B cell (primary cell): ENCODE measurements around the gene THOP1. TPM values are rescaled to one million over a fixed set of nuclear protein-coding genes. Genes with fewer than 3 reads are reported as not detected.

Experiments used
- ATAC-seq: fragments of 200-7000 bp; cut with Tn5 transposase; one replicate; pipeline ENCODE4 v1.10.0; 2021; ENCODE audit warnings: low read depth, mild to moderate bottlenecking, moderate number of reproducible peaks, moderate library complexity
- CTCF ChIA-PET: fragments of 350-600 bp; sonication (Branson Sonifier 250); formaldehyde crosslinking; loops from one replicate; lab custom pipeline; 2021; ENCODE audit warnings: antibody characterized with exemption, inconsistent platforms; lab: Charles Lee
- POLR2A ChIA-PET: fragments of 350-600 bp; sonication (Branson Sonifier 250); formaldehyde crosslinking; loops from one replicate; lab custom pipeline; 2021; ENCODE audit warnings: antibody characterized with exemption; lab: Charles Lee
- DNase-seq: peaks from one replicate; pipeline ENCODE4 v3.0.0; 2013
- H2AFZ ChIP-seq: 2 replicates; pipeline ENCODE4 v1.6.1; 2012; ENCODE audit warnings: mild to moderate bottlenecking, low read depth, low read length; ENCODE audit not compliant: insufficient read depth, poor library complexity, severe bottlenecking
- H3K27ac ChIP-seq, 2 donors: 1 replicate in 1 of 2; 2 replicates in 1 of 2; pipeline ENCODE4 v1.5.1; 2012 to 2013; ENCODE audit warnings: low read length in 2 of 2, mild to moderate bottlenecking in 2 of 2, moderate library complexity in 1 of 2
- H3K27me3 ChIP-seq, 4 experiments: fragments of 200-600 bp in 1 of 4; sonication (generic) in 1 of 4; replicated peaks in 1 of 4; 1 replicate in 2 of 4; 2 replicates in 2 of 4; pipeline versions ENCODE4 v1.6.1 to v1.7.0; 2013 to 2016; ENCODE audit warnings: low read length in 3 of 4, mild to moderate bottlenecking in 2 of 4, mixed read lengths in 1 of 4, moderate library complexity in 1 of 4; ENCODE audit not compliant: insufficient read depth in 4 of 4, control insufficient read depth in 3 of 4; ENCODE audit errors: control extremely low read depth in 1 of 4
- H3K36me3 ChIP-seq, 2 experiments: replicated peaks in 1 of 2; 1 replicate in 1 of 2; 2 replicates in 1 of 2; pipeline versions ENCODE4 v1.6.1 to v1.7.1; 2013; ENCODE audit warnings: low read length in 1 of 2; ENCODE audit not compliant: insufficient read depth in 2 of 2, control insufficient read depth in 1 of 2; ENCODE audit errors: control extremely low read depth in 1 of 2, extremely low read depth in 1 of 2
- H3K4me1 ChIP-seq, 2 donors: fragments of 200-600 bp in 1 of 2; sonication (generic) in 1 of 2; 1 replicate in 1 of 2; 2 replicates in 1 of 2; pipeline versions ENCODE4 v1.5.1 to v1.6.1; 2013 to 2017; ENCODE audit warnings: low read length in 2 of 2; ENCODE audit not compliant: control insufficient read depth in 2 of 2, insufficient read depth in 2 of 2
- H3K4me2 ChIP-seq: replicated peaks from 2 replicates; pipeline ENCODE3; 2012; ENCODE audit warnings: mild to moderate bottlenecking, low read depth, low read length; ENCODE audit not compliant: poor library complexity, severe bottlenecking
- H3K4me3 ChIP-seq, 5 experiments: fragments of 200-600 bp in 1 of 5; sonication (generic) in 1 of 5; 1 replicate in 3 of 5; 2 replicates in 2 of 5; pipeline versions ENCODE4 v1.5.1 to v1.7.0; 2011 to 2016; ENCODE audit warnings: low read length in 4 of 5, mild to moderate bottlenecking in 4 of 5, low read depth in 2 of 5, control low read depth in 1 of 5, moderate library complexity in 1 of 5; ENCODE audit not compliant: insufficient read depth in 1 of 5; ENCODE audit errors: control extremely low read depth in 1 of 5, extremely low read depth in 1 of 5
- H3K79me2 ChIP-seq: fragments of 200-600 bp; sonication (generic); one replicate; pipeline ENCODE4 v1.6.0; 2016; ENCODE audit warnings: low read length; ENCODE audit not compliant: control insufficient read depth, insufficient read depth
- H3K9ac ChIP-seq: fragments of 200-600 bp; sonication (generic); 2 replicates; pipeline ENCODE4 v1.6.1; 2017; ENCODE audit warnings: mild to moderate bottlenecking, low read length, moderate library complexity
- H3K9me3 ChIP-seq, 3 donors: one replicate each; pipeline versions ENCODE4 v1.6.1 to v1.7.1; 2013; ENCODE audit warnings: low read length in 2 of 3; ENCODE audit not compliant: control insufficient read depth in 2 of 3, insufficient read depth in 1 of 3; ENCODE audit errors: control extremely low read depth in 1 of 3
- H4K20me1 ChIP-seq: 2 replicates; pipeline ENCODE4 v1.6.0; 2012; ENCODE audit warnings: mild to moderate bottlenecking, low read length; ENCODE audit not compliant: insufficient read depth, control insufficient read depth, poor library complexity, severe bottlenecking
- H3K27ac Mint-ChIP-seq: one replicate; pipeline ENCODE4 v1.8.0; 2021; ENCODE audit warnings: mixed read lengths
- H3K27me3 Mint-ChIP-seq: one replicate; pipeline ENCODE4 v1.8.0; 2021; ENCODE audit warnings: mixed read lengths
- H3K4me1 Mint-ChIP-seq: one replicate; pipeline ENCODE4 v1.8.0; 2021; ENCODE audit warnings: mixed read lengths
- H3K4me3 Mint-ChIP-seq: one replicate; pipeline ENCODE4 v1.8.0; 2021; ENCODE audit warnings: mixed read lengths
- H3K9me3 Mint-ChIP-seq: one replicate; pipeline ENCODE4 v1.8.0; 2022; ENCODE audit warnings: mixed read lengths; ENCODE audit not compliant: insufficient read depth
- CTCF ChIP-seq: fragments of 200-600 bp; IDR thresholded peaks from one replicate; pipeline ENCODE4 v1.8.0; 2022; ENCODE audit warnings: antibody characterized with exemption, mild to moderate bottlenecking
- EZH2 ChIP-seq: IDR thresholded peaks from 2 replicates; pipeline ENCODE4 v1.6.1; 2012; ENCODE audit warnings: borderline replicate concordance, low read depth, mild to moderate bottlenecking, moderate library complexity, low read length; ENCODE audit not compliant: insufficient read depth, poor library complexity, severe bottlenecking
- WGBS: methylation state at CpG from one replicate; pipeline ENCODE4 v1.1.5; 2013; ENCODE audit warnings: missing lambda C conversion rate; ENCODE audit not compliant: insufficient coverage; 5-methylcytosine and 5-hydroxymethylcytosine counted together
- intact Hi-C: fragments of 100-400 bp; cut with micrococcal nuclease; formaldehyde crosslinking; loops from one replicate; pipeline ENCODE4 v1.10.0; 2022
- polyA plus RNA-seq: library from polyadenylated mRNA; depleted of rRNA; stranded (reverse); fragments of >200 nt; gene quantifications from 2 replicates; pipeline ENCODE4 v1.2.3, GENCODE V29; 2012
- total RNA-seq, 2 donors: library from RNA; stranded (reverse); fragments of 120-200 nt in 1 of 2; gene quantifications; 1 replicate in 1 of 2; 2 replicates in 1 of 2; pipeline versions ENCODE4 v1.2.3 to v1.2.4, GENCODE V29; 2013 to 2022

Gene THOP1
- total and polyA plus RNA-seq, 2 donors (not counting 1 experiment from before 2014, with no cell fraction given), result 54.3 to 56.4 TPM

- intact Hi-C loops, result no loop called here
- H3K4me3 ChIP-seq, result no peak overlapping the region
- Mint-ChIP-seq H3K9me3 (no peaks in the 10 kb centered on the region), H3K4me3 (no peak overlapping the region), H3K27me3 (no peaks in the 10 kb centered on the region), H3K27ac (no peak overlapping the region), H3K4me1 (no peaks in the 10 kb centered on the region)
- H3K79me2 ChIP-seq, result peaks cover 2% of the 10 kb centered on the region
- WGBS, result 94% methylated on average over 23 of the region's 23 CpGs
- POLR2A ChIA-PET, result no interaction called here
- H3K4me2 ChIP-seq, result no peak overlapping the region
- H3K9me3 ChIP-seq, result no peaks in the 10 kb centered on the region
- H4K20me1 ChIP-seq, result peaks cover 10% of the 10 kb centered on the region
- no peak overlapping the region for H2AFZ ChIP-seq
- ATAC-seq (no peak), DNase-seq (no peak)
- H3K36me3 ChIP-seq, result peaks cover 3 to 64% of the 10 kb centered on the region in 2 experiments
- H3K9ac ChIP-seq, result no peak overlapping the region
- H3K4me1 ChIP-seq, result no peaks in the 10 kb centered on the region
- H3K27ac ChIP-seq, result no peak overlapping the region
- no peaks in the 10 kb centered on the region for H3K27me3 ChIP-seq
- TF ChIP-seq CTCF, result no peak
- CTCF ChIA-PET, result interaction anchor here (1.3 kb wide), 1 partner anchor 115 kb away, joined by 7 read pairs; no protein-coding TSS in a partner anchor
Measured at GRCh38 chr19:2762783-2763496, 22.4 kb upstream of the THOP1 start.

- H3K27me3 ChIP-seq, result no peaks in the 10 kb centered on the region
- DNase-seq, result no peak
- peaks cover 18% of the 10 kb centered on the region for H4K20me1 ChIP-seq
- no peaks in the 10 kb centered on the region for H3K4me1 ChIP-seq
- no peak for TF ChIP-seq CTCF
- TF ChIP-seq EZH2, result no peak
- H3K4me2 ChIP-seq, result no peak overlapping the region
- peaks cover under 1 to 69% of the 10 kb centered on the region in 2 experiments for H3K36me3 ChIP-seq
- no peaks in the 10 kb centered on the region for H3K4me1 Mint-ChIP-seq
- no peak overlapping the region for H3K27ac Mint-ChIP-seq
- no peak overlapping the region for H3K9ac ChIP-seq
- intact Hi-C loops, result no loop called here
- peaks cover 10% of the 10 kb centered on the region for H3K79me2 ChIP-seq
- ChIA-PET POLR2A (no interaction called here), CTCF (interaction anchor here (1.3 kb wide), 1 partner anchor 115 kb away, joined by 7 read pairs; no protein-coding TSS in a partner anchor)
- H3K27ac ChIP-seq, result no peak overlapping the region
- no peaks in the 10 kb centered on the region for H3K9me3 Mint-ChIP-seq
- no peak for ATAC-seq
- no peaks in the 10 kb centered on the region for H3K9me3 ChIP-seq
- no peak overlapping the region for H2AFZ ChIP-seq
- H3K4me3 ChIP-seq, result no peak overlapping the region
- H3K27me3 Mint-ChIP-seq, result no peaks in the 10 kb centered on the region
- H3K4me3 Mint-ChIP-seq, result no peak overlapping the region
- WGBS, result 100% methylated on average over 11 of the region's 12 CpGs
Measured at GRCh38 chr19:2763687-2764086, 21.6 kb upstream of the THOP1 start.
